IPS-20b (cell line): ENCODE measurements around the gene BBOX1.

ENCODE experiments used
- H3K27ac ChIP-seq: one replicate; pipeline ENCODE4 v1.5.1; 2013; ENCODE audit warnings: low read length
- H3K27me3 ChIP-seq: 2 replicates; pipeline ENCODE4 v1.6.1; 2013; ENCODE audit warnings: mild to moderate bottlenecking, low read length, inconsistent platforms; ENCODE audit not compliant: insufficient read depth
- H3K36me3 ChIP-seq: 2 replicates; pipeline ENCODE4 v1.6.1; 2013; ENCODE audit warnings: low read depth, mild to moderate bottlenecking, inconsistent platforms, low read length, moderate library complexity; ENCODE audit not compliant: insufficient read depth
- H3K4me1 ChIP-seq: 2 replicates; pipeline ENCODE4 v1.6.1; 2013; ENCODE audit warnings: mild to moderate bottlenecking, control low read depth, inconsistent platforms, low read length, moderate library complexity; ENCODE audit not compliant: insufficient read depth
- H3K4me3 ChIP-seq: 2 replicates; pipeline ENCODE4 v1.5.1; 2013; ENCODE audit warnings: mild to moderate bottlenecking, low read length, inconsistent platforms
- H3K9ac ChIP-seq: 2 replicates; pipeline ENCODE4 v1.6.1; 2013; ENCODE audit warnings: low read depth, mild to moderate bottlenecking, inconsistent platforms, low read length, moderate library complexity
- H3K9me3 ChIP-seq: 2 replicates; pipeline ENCODE4 v1.6.1; 2013; ENCODE audit warnings: mild to moderate bottlenecking, low read depth, low read length, inconsistent platforms; ENCODE audit not compliant: insufficient read depth

The BBOX1 gene

GRCh38 chr11:27060816-27061460 lies 20.3 kb downstream of the BBOX1 start:
- Histone ChIP-seq H3K27ac (no peak overlapping the region), H3K4me3 (no peak overlapping the region), H3K9ac (no peak overlapping the region), H3K9me3 (no peaks in the 10 kb centered on the region), H3K27me3 (no peaks in the 10 kb centered on the region), H3K36me3 (no peaks in the 10 kb centered on the region), H3K4me1 (no peaks in the 10 kb centered on the region)

- Histone ChIP-seq H3K9ac (no peak overlapping the region), H3K4me1 (no peaks in the 10 kb centered on the region), H3K27me3 (no peaks in the 10 kb centered on the region), H3K27ac (no peak overlapping the region), H3K9me3 (no peaks in the 10 kb centered on the region), H3K36me3 (no peaks in the 10 kb centered on the region), H3K4me3 (no peak overlapping the region)
Measured at GRCh38 chr11:27061461-27061821, 20.8 kb downstream of the BBOX1 start.

- Histone ChIP-seq H3K36me3 (no peaks in the 10 kb centered on the region), H3K4me3 (no peak overlapping the region), H3K4me1 (no peaks in the 10 kb centered on the region)
Measured at GRCh38 chr11:27064086-27064485, 23.5 kb downstream of the BBOX1 start.

GRCh38 chr11:27075192-27075591 lies 34.6 kb downstream of the BBOX1 start:
- Histone ChIP-seq H3K4me3 (no peak overlapping the region), H3K36me3 (no peaks in the 10 kb centered on the region), H3K9me3 (no peaks in the 10 kb centered on the region), H3K27ac (no peak overlapping the region), H3K27me3 (no peaks in the 10 kb centered on the region), H3K4me1 (no peaks in the 10 kb centered on the region), H3K9ac (no peak overlapping the region)

More at GRCh38 chr11:27064086-27064485, 23.5 kb downstream of the BBOX1 start:
- no peak overlapping the region for H3K9ac ChIP-seq
- no peak overlapping the region for H3K27ac ChIP-seq
- H3K9me3 ChIP-seq: no peaks in the 10 kb centered on the region
- no peaks in the 10 kb centered on the region for H3K27me3 ChIP-seq

GRCh38 chr11:27075655-27076054 lies 35.0 kb downstream of the BBOX1 start:
- no peaks in the 10 kb centered on the region for H3K4me1 ChIP-seq
- H3K36me3 ChIP-seq: no peaks in the 10 kb centered on the region
- H3K4me3 ChIP-seq: no peak overlapping the region
- H3K27me3 ChIP-seq: no peaks in the 10 kb centered on the region
- H3K9ac ChIP-seq: no peak overlapping the region
- H3K9me3 ChIP-seq: no peaks in the 10 kb centered on the region
- H3K27ac ChIP-seq: no peak overlapping the region

- H3K27me3 ChIP-seq: no peaks in the 10 kb centered on the region
- H3K36me3 ChIP-seq: no peaks in the 10 kb centered on the region
- H3K4me1 ChIP-seq: no peaks in the 10 kb centered on the region
- H3K4me3 ChIP-seq: no peak overlapping the region
- H3K27ac ChIP-seq: no peak overlapping the region
- H3K9me3 ChIP-seq: no peaks in the 10 kb centered on the region
- H3K9ac ChIP-seq: no peak overlapping the region
Measured at GRCh38 chr11:27076121-27076589, 35.5 kb downstream of the BBOX1 start.

GRCh38 chr11:27081056-27081455 lies 40.4 kb downstream of the BBOX1 start:
- Histone ChIP-seq H3K36me3 (no peaks in the 10 kb centered on the region), H3K27me3 (no peaks in the 10 kb centered on the region), H3K4me1 (peaks cover 8% of the 10 kb centered on the region), H3K4me3 (no peak overlapping the region), H3K9ac (no peak overlapping the region), H3K27ac (no peak overlapping the region), H3K9me3 (no peaks in the 10 kb centered on the region)

GRCh38 chr11:27083241-27083640 lies 42.6 kb downstream of the BBOX1 start:
- H3K9me3 ChIP-seq: no peaks in the 10 kb centered on the region
- H3K36me3 ChIP-seq: no peaks in the 10 kb centered on the region
- no peak overlapping the region for H3K27ac ChIP-seq
- H3K4me3 ChIP-seq: no peak overlapping the region
- H3K9ac ChIP-seq: no peak overlapping the region
- no peaks in the 10 kb centered on the region for H3K27me3 ChIP-seq
- H3K4me1 ChIP-seq: peaks cover 8% of the 10 kb centered on the region

- Histone ChIP-seq H3K4me3 (no peak overlapping the region), H3K36me3 (no peaks in the 10 kb centered on the region), H3K27me3 (no peaks in the 10 kb centered on the region), H3K4me1 (peaks cover 8% of the 10 kb centered on the region), H3K27ac (no peak overlapping the region), H3K9me3 (no peaks in the 10 kb centered on the region), H3K9ac (no peak overlapping the region)
Measured at GRCh38 chr11:27083782-27084181, 43.2 kb downstream of the BBOX1 start.

GRCh38 chr11:27084518-27084917 lies 43.9 kb downstream of the BBOX1 start:
- H3K9me3 ChIP-seq: no peaks in the 10 kb centered on the region
- H3K27me3 ChIP-seq: no peaks in the 10 kb centered on the region
- peaks cover 8% of the 10 kb centered on the region for H3K4me1 ChIP-seq
- no peak overlapping the region for H3K27ac ChIP-seq
- H3K36me3 ChIP-seq: no peaks in the 10 kb centered on the region
- no peak overlapping the region for H3K4me3 ChIP-seq
- no peak overlapping the region for H3K9ac ChIP-seq

- Histone ChIP-seq H3K27ac (no peak overlapping the region), H3K27me3 (no peaks in the 10 kb centered on the region)
Measured at GRCh38 chr11:27085111-27085510, 44.5 kb downstream of the BBOX1 start.

GRCh38 chr11:27085605-27086004 lies 45.0 kb downstream of the BBOX1 start:
- Histone ChIP-seq H3K27me3 (no peaks in the 10 kb centered on the region), H3K4me3 (no peak overlapping the region), H3K27ac (no peak overlapping the region), H3K9me3 (no peaks in the 10 kb centered on the region), H3K9ac (no peak overlapping the region), H3K4me1 (peaks cover 8% of the 10 kb centered on the region), H3K36me3 (no peaks in the 10 kb centered on the region)

More at GRCh38 chr11:27085111-27085510, 44.5 kb downstream of the BBOX1 start:
- no peaks in the 10 kb centered on the region for H3K9me3 ChIP-seq
- H3K9ac ChIP-seq: no peak overlapping the region
- H3K4me1 ChIP-seq: peaks cover 8% of the 10 kb centered on the region
- H3K4me3 ChIP-seq: no peak overlapping the region
- no peaks in the 10 kb centered on the region for H3K36me3 ChIP-seq
